PC-9 (cell line): Measurements from ENCODE around the gene NPTXR.

Source experiments
- EZH2 ChIP-seq: fragments of 200-600 bp; sonication (generic); IDR thresholded peaks from 2 replicates; pipeline ENCODE4 v1.8.0; 2017; ENCODE audit warnings: antibody characterized with exemption, low read depth
- TF ChIP-seq, protein P1 (sequence below): fragments of 200-600 bp; sonication (generic); conservative IDR thresholded peaks from 2 replicates; pipeline ENCODE4 v1.6.1; 2017; ENCODE audit warnings: mixed run types, antibody characterized with exemption, mild to moderate bottlenecking, moderate library complexity

DNA sequence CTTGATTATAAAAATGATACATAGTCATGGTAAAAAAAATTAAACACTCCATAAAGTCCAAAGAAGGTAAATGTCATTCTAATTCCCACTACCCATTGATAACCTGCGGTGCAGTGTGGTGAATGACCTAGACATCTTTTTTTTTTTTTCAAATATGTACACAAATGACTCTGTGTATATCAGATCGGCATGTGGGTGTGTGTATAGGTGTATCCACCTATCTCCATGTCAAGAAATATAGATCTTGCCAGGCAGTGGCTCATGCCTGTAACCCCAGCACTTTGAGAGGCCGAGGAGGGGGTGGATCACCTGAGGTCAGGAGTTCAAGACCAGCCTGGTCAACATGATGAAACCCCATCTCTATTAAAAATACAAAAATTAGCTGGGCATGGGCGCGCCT is 46.5 kb upstream of the NPTXR start:
- TF ChIP-seq EZH2 = no peak
- TF ChIP-seq, protein P1, sequence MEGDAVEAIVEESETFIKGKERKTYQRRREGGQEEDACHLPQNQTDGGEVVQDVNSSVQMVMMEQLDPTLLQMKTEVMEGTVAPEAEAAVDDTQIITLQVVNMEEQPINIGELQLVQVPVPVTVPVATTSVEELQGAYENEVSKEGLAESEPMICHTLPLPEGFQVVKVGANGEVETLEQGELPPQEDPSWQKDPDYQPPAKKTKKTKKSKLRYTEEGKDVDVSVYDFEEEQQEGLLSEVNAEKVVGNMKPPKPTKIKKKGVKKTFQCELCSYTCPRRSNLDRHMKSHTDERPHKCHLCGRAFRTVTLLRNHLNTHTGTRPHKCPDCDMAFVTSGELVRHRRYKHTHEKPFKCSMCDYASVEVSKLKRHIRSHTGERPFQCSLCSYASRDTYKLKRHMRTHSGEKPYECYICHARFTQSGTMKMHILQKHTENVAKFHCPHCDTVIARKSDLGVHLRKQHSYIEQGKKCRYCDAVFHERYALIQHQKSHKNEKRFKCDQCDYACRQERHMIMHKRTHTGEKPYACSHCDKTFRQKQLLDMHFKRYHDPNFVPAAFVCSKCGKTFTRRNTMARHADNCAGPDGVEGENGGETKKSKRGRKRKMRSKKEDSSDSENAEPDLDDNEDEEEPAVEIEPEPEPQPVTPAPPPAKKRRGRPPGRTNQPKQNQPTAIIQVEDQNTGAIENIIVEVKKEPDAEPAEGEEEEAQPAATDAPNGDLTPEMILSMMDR = no peak
